Adrenal gland (tissue), 12 donors: Measurements from ENCODE around the gene TMEM63B. TPM values are rescaled to one million over a fixed set of nuclear protein-coding genes. Genes with fewer than 3 reads are reported as not detected.
A peak's percentile ranks its signal among the peaks of the same experiment; 100 is the strongest.

Source experiments
- DNase-seq, 7 donors: peaks; one replicate each; pipeline ENCODE4 v3.0.0-alpha.2; 2019 to 2020
- H3K27ac ChIP-seq, 5 donors: fragments of 200-600 bp; sonication (generic) in 4 of 5; 1 replicate in 3 of 5; 2 replicates in 2 of 5; pipeline versions ENCODE4 v1.5.1 to v1.8.0; 2016 to 2020; ENCODE audit warnings: mild to moderate bottlenecking in 1 of 5
- H3K27me3 ChIP-seq: fragments of 200-600 bp; 2 replicates; pipeline ENCODE4 v1.8.0; 2021
- H3K36me3 ChIP-seq, 2 donors: fragments of 200-600 bp; replicated peaks in 1 of 2; 1 replicate in 1 of 2; 2 replicates in 1 of 2; pipeline versions ENCODE4 v1.5.1 to v1.8.0; 2018 to 2022
- H3K4me1 ChIP-seq, 2 donors: fragments of 200-600 bp; replicated peaks in 1 of 2; 1 replicate in 1 of 2; 2 replicates in 1 of 2; pipeline versions ENCODE4 v1.5.1 to v1.8.0; 2018 to 2021
- H3K4me3 ChIP-seq, 4 donors: fragments of 200-600 bp; sonication (generic) in 3 of 4; one replicate each; pipeline ENCODE4 v1.5.1; 2016 to 2018
- H3K9me3 ChIP-seq, 3 donors: fragments of 200-600 bp; sonication (generic) in 1 of 3; replicated peaks in 1 of 3; 1 replicate in 2 of 3; 2 replicates in 1 of 3; pipeline versions ENCODE4 v1.5.1 to v1.8.0; 2016 to 2021
- CTCF ChIP-seq, 6 experiments: fragments of 450-650 bp in 4 of 6; fragments of 200-600 bp in 2 of 6; sonication (generic) in 1 of 6; IDR thresholded peaks; 1 replicate in 5 of 6; 2 replicates in 1 of 6; pipeline versions ENCODE4 v1.5.1 to v1.8.0; 2016 to 2021; ENCODE audit warnings: antibody characterized with exemption in 6 of 6, mild to moderate bottlenecking in 2 of 6, moderate library complexity in 1 of 6
- POLR2A ChIP-seq, 2 donors: fragments of 450-650 bp; IDR thresholded peaks; one replicate each; pipeline ENCODE4 v1.6.1; 2017; ENCODE audit warnings: antibody characterized with exemption in 2 of 2, mild to moderate bottlenecking in 2 of 2, moderate library complexity in 1 of 2
- WGBS, 4 donors: extraction: QIAGEN DNeasy Blood & Tissue Kit in 2 of 4; methylation state at CpG; one replicate each; pipeline versions ENCODE4 v1.1.5 to v1.1.7; 2013 to 2017; 5-methylcytosine and 5-hydroxymethylcytosine counted together
- intact Hi-C, 2 donors: fragments of 100-400 bp; cut with DNase I; formaldehyde crosslinking; loops; one replicate each; pipeline versions ENCODE4 v1.14.1 to v1.15.0; 2022 to 2023
- polyA plus RNA-seq, 3 donors: library from polyadenylated mRNA; stranded (reverse); fragments of 200-250 nt in 2 of 3; fragments of 350-450 nt in 1 of 3; fragmentation: Illumina TruSeq in 1 of 3; extraction: RNeasy Lipid Tissue Mini Kit (QIAGEN cat#74804) in 1 of 3; gene quantifications; one replicate each; pipeline ENCODE4 v1.2.3, GENCODE V29; 2013 to 2014
- total RNA-seq, 9 donors: library from RNA; depleted of rRNA in 4 of 9; stranded (reverse); fragments of >200 nt in 4 of 9; fragments of 120-200 nt in 1 of 9; fragmentation: NEBNext Ultra II Directional in 1 of 9; extraction: Animal tissue kit (Norgen Biotek cat#: 25700) in 1 of 9; gene quantifications; one replicate each; pipeline versions ENCODE4 v1.1.0 to v1.2.4, GENCODE V29; 2013 to 2023
- donor health status: healthy with polysubstance abuse.
- donor health status: Bipolar disorder and iron deficiency.
- donor health status: DM: yes; HTN: yes; CAD: no.
- donor health status: DM: no; HTN: no; CAD: no.
- donor health status: DM: no; HTN: no; CAD: no.
- donor health status: DM: yes; HTN: yes; CAD: no.

The TMEM63B gene
- total and polyA plus RNA-seq, 12 donors = 18.1 to 51.7 (median 36.4) TPM

GRCh38 chr6:44169886-44170570 is 42.7 kb downstream of the TMEM63B start:
- DNase-seq = no peak
- WGBS, 4 donors = 70 to 78% (median 75%) methylated on average over 10 of the region's 10 CpGs

GRCh38 chr6:44171899-44172546 is 44.7 kb downstream of the TMEM63B start:
- WGBS, 4 donors = 71 to 75% (median 74%) methylated on average over 9 to 12 of the region's 12 CpGs
- intact Hi-C loops = loop anchor here (2.0 to 10.0 kb wide), 3 partner anchors 60 to 163 kb away; no protein-coding TSS in a partner anchor
- H3K4me3 ChIP-seq = no peak overlapping the region
- no peak overlapping the region for H3K27ac ChIP-seq
- DNase-seq = no peak
- TF ChIP-seq POLR2A (IDR thresholded peaks at IDR 0.05) (no peak), CTCF (IDR thresholded peaks at IDR 0.05) (no peak)
- H3K27me3 ChIP-seq = no peaks in the 10 kb centered on the region
- H3K4me1 ChIP-seq = peaks cover 0 to 5% of the 10 kb centered on the region in 2 donors
- no peaks in the 10 kb centered on the region for H3K9me3 ChIP-seq
- H3K36me3 ChIP-seq = no peaks in the 10 kb centered on the region

More at GRCh38 chr6:44169886-44170570, 42.7 kb downstream of the TMEM63B start:
- Histone ChIP-seq H3K36me3 (no peaks in the 10 kb centered on the region), H3K4me3 (no peak overlapping the region), H3K27ac (no peak overlapping the region), H3K27me3 (no peaks in the 10 kb centered on the region), H3K9me3 (no peaks in the 10 kb centered on the region), H3K4me1 (peaks cover 0 to 5% of the 10 kb centered on the region in 2 donors)
- TF ChIP-seq CTCF (IDR thresholded peaks at IDR 0.05) = no peak
- TF ChIP-seq POLR2A (IDR thresholded peaks at IDR 0.05) = no peak
- intact Hi-C loops = loop anchor here in 1 of 2 donors (5.0 to 10.0 kb wide), 2 partner anchors 62 to 165 kb away; no protein-coding TSS in a partner anchor

GRCh38 chr6:44172731-44173500 is 45.6 kb downstream of the TMEM63B start:
- Histone ChIP-seq H3K4me1 (peaks cover 0 to 5% of the 10 kb centered on the region in 2 donors), H3K36me3 (no peaks in the 10 kb centered on the region), H3K9me3 (no peaks in the 10 kb centered on the region), H3K4me3 (no peak overlapping the region), H3K27ac (no peak overlapping the region), H3K27me3 (no peaks in the 10 kb centered on the region)
- 21 to 26% (median 24%) methylated on average over 13 to 15 of the region's 15 CpGs for WGBS, 4 donors
- DNase-seq = peak; percentile 81 to 96 (median 90)
- TF ChIP-seq POLR2A (IDR thresholded peaks at IDR 0.05) (no peak), CTCF (IDR thresholded peaks at IDR 0.05) (peak; percentile 80 to 96 (median 94))
- intact Hi-C loops = loop anchor here (2.0 to 10.0 kb wide), 3 partner anchors 59 to 162 kb away; no protein-coding TSS in a partner anchor
